GM23338 (cell line): ENCODE measurements around the gene LSM14B. TPM values are rescaled to one million over a fixed set of nuclear protein-coding genes. Genes with fewer than 3 reads are reported as not detected.

Source experiments
- ATAC-seq: fragments of 200-7000 bp; cut with Tn5 transposase; 3 replicates; pipeline ENCODE4 v1.9.1; 2020
- DNase-seq: peaks from one replicate; pipeline ENCODE4 v3.0.0-alpha.2; 2015; ENCODE audit warnings: low spot score
- H2AFZ ChIP-seq: fragments of 200-600 bp; sonication (generic); 2 replicates; pipeline ENCODE4 v1.8.0; 2016; ENCODE audit warnings: antibody characterized with exemption, mild to moderate bottlenecking, moderate library complexity
- H3F3A ChIP-seq: fragments of 200-600 bp; sonication (generic); replicated peaks from 2 replicates; pipeline ENCODE4 v1.8.0; 2017; ENCODE audit warnings: antibody characterized with exemption, mixed run types, low read depth
- H3K27ac ChIP-seq: fragments of 200-600 bp; sonication (generic); 2 replicates; pipeline ENCODE4 v1.6.1; 2016; ENCODE audit warnings: low read depth
- H3K27me3 ChIP-seq: fragments of 200-600 bp; sonication (generic); 2 replicates; pipeline ENCODE4 v1.8.0; 2016; ENCODE audit warnings: mild to moderate bottlenecking, mixed run types, moderate library complexity; ENCODE audit not compliant: insufficient read depth
- H3K36me3 ChIP-seq: fragments of 200-600 bp; sonication (generic); 2 replicates; pipeline ENCODE4 v1.8.0; 2016; ENCODE audit warnings: mild to moderate bottlenecking; ENCODE audit not compliant: insufficient read depth
- H3K4me1 ChIP-seq: fragments of 200-600 bp; sonication (generic); 2 replicates; pipeline ENCODE4 v1.8.0; 2016; ENCODE audit warnings: mild to moderate bottlenecking, moderate library complexity; ENCODE audit not compliant: insufficient read depth
- H3K4me2 ChIP-seq: fragments of 200-600 bp; sonication (generic); 2 replicates; pipeline ENCODE4 v1.7.1; 2017; ENCODE audit warnings: mixed run types
- H3K4me3 ChIP-seq: fragments of 200-600 bp; sonication (generic); 2 replicates; pipeline ENCODE4 v1.6.1; 2016; ENCODE audit warnings: mixed run types
- H3K79me2 ChIP-seq: fragments of 200-600 bp; sonication (generic); replicated peaks from 2 replicates; pipeline ENCODE4 v1.8.0; 2017; ENCODE audit warnings: mild to moderate bottlenecking; ENCODE audit not compliant: insufficient read depth
- H3K9me2 ChIP-seq: fragments of 200-600 bp; sonication (generic); 2 replicates; pipeline ENCODE4 v1.8.0; 2017; ENCODE audit not compliant: insufficient read depth
- H4K20me1 ChIP-seq: fragments of 200-600 bp; sonication (generic); replicated peaks from 2 replicates; pipeline ENCODE4 v1.8.0; 2017; ENCODE audit warnings: mild to moderate bottlenecking; ENCODE audit not compliant: insufficient read depth
- H3K27ac Mint-ChIP-seq: 2 replicates; pipeline ENCODE4 v1.8.0; 2020; ENCODE audit warnings: inconsistent platforms, mild to moderate bottlenecking, moderate library complexity, mixed read lengths
- H3K27me3 Mint-ChIP-seq: 3 replicates; pipeline ENCODE4 v1.8.0; 2022; ENCODE audit warnings: low read depth, mild to moderate bottlenecking, moderate library complexity, mixed read lengths, inconsistent platforms; ENCODE audit not compliant: insufficient read depth, poor library complexity
- H3K36me3 Mint-ChIP-seq: 3 replicates; pipeline ENCODE4 v1.8.0; 2021; ENCODE audit warnings: low read depth, mild to moderate bottlenecking, inconsistent platforms, moderate library complexity, mixed read lengths
- H3K4me1 Mint-ChIP-seq: 3 replicates; pipeline ENCODE4 v1.8.0; 2020; ENCODE audit warnings: mild to moderate bottlenecking, inconsistent platforms, mixed read lengths
- H3K4me3 Mint-ChIP-seq: 3 replicates; pipeline ENCODE4 v1.8.0; 2021; ENCODE audit warnings: moderate library complexity, mild to moderate bottlenecking, inconsistent platforms, mixed read lengths
- H3K9me3 Mint-ChIP-seq: 3 replicates; pipeline ENCODE4 v1.8.0; 2020; ENCODE audit warnings: moderate library complexity, mild to moderate bottlenecking, inconsistent platforms, mixed read lengths
- CREB1 ChIP-seq: fragments of 250-450 bp; sonication (Bioruptor Pico); IDR thresholded peaks from 2 replicates; pipeline ENCODE4 v1.5.0; 2020; ENCODE audit warnings: low read depth, mild to moderate bottlenecking, moderate library complexity
- ETS1 ChIP-seq: IDR thresholded peaks from 2 replicates; pipeline ENCODE4 v1.6.1; 2016; ENCODE audit warnings: antibody characterized with exemption
- EZH2 ChIP-seq: fragments of 200-600 bp; sonication (generic); IDR thresholded peaks from one replicate; pipeline ENCODE4 v1.8.0; 2017; ENCODE audit warnings: antibody characterized with exemption, mild to moderate bottlenecking, low read depth; ENCODE audit not compliant: unreplicated experiment
- NANOG ChIP-seq: IDR thresholded peaks from 2 replicates; pipeline ENCODE4 v1.6.1; 2016; ENCODE audit warnings: antibody characterized with exemption, borderline replicate concordance
- POLR2AphosphoS5 ChIP-seq: IDR thresholded peaks from 2 replicates; pipeline ENCODE4 v1.6.1; 2016; ENCODE audit warnings: antibody characterized with exemption, low read depth
- REST ChIP-seq: IDR thresholded peaks from one replicate; pipeline ENCODE4 v1.6.1; 2018; ENCODE audit warnings: antibody characterized with exemption; ENCODE audit not compliant: unreplicated experiment
- ZNF114 ChIP-seq: fragments of 250-450 bp; sonication (Bioruptor Pico); IDR thresholded peaks from 2 replicates; pipeline ENCODE4 v1.5.0; 2020; ENCODE audit warnings: mild to moderate bottlenecking, moderate library complexity
- ZNF331 ChIP-seq: fragments of 250-450 bp; sonication (Bioruptor Pico); IDR thresholded peaks from 2 replicates; pipeline ENCODE4 v1.5.0; 2020; ENCODE audit warnings: low read depth, mild to moderate bottlenecking, moderate library complexity
- polyA plus RNA-seq: library from polyadenylated mRNA; unstranded; fragments of >200 nt; fragmentation: Nextera tagmentation; extraction: Ambion mirVana; gene quantifications from 2 replicates; pipeline ENCODE4 v1.2.1, GENCODE V29; 2016
- total RNA-seq: library from RNA; depleted of rRNA; stranded (reverse); fragments of >200 nt; shearing (Covaris generic); gene quantifications from 2 replicates; pipeline ENCODE4 v1.2.3, GENCODE V29; 2014
- TF ChIP-seq, protein P1 (sequence below), 2 experiments: fragments of 200-600 bp in 1 of 2; sonication (generic) in 1 of 2; conservative IDR thresholded peaks; 2 replicates each; pipeline versions ENCODE4 v1.5.1 to v1.6.1; 2016 to 2017; ENCODE audit warnings: antibody characterized with exemption in 2 of 2, low read depth in 2 of 2, mild to moderate bottlenecking in 2 of 2, moderate library complexity in 1 of 2
- TF ChIP-seq, protein P2 (sequence below): fragments of 250-450 bp; sonication (Bioruptor Pico); IDR thresholded peaks from 2 replicates; pipeline ENCODE4 v1.5.0; 2020; ENCODE audit warnings: mild to moderate bottlenecking, moderate library complexity

The LSM14B gene
- total and polyA plus RNA-seq, 2 experiments from 2014 or later: 9.6 to 55.7 TPM

DNA sequence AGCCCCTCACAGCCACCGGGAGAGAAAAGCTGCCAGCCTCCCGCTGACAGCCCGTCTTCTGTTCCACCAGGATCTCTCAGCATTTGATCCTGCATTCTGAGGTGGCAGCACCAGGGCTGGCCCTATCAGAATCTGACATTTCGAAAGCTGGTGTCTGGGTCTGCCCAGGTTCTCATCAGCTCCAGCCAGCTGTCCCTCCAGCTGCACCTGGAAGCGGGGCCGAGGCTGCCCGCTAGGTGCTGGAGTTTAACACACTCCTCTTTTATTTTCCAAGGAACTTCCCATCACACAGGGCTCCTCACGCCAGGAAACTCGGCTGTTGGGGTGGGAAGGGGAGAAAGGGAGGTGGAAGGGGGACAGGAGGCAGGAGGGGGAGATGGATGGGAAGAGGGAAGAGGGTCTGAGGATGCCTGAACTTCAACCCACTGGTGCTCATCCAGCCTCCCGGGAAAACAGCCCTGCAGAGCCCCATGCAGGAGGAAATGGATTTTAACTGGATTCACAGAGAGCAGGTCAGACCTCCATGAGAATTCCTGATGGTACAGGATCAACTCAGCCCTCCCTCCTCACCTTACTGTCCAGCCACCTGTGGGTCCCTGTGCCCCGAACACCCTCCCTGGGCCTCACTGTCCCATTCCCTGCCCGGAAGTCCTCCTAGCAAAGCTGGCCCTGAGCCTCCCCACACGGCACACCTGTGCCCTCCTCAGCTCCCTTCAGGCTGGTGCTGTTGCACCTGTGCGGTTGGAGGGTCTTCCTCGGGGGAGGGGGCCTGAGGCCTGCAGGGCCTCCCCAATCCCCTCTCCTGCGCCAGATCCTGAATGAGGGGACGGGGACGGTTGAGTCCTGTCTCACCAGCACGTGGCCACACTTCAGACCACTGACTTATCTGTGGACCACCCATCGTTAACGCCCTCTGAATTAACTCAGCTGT, 3.9 kb upstream of the LSM14B start:
- Histone ChIP-seq H4K20me1 (peaks cover 2% of the 10 kb centered on the region), H3K36me3 (no peaks in the 10 kb centered on the region), H3K27me3 (no peaks in the 10 kb centered on the region), H3K4me3 (no peak overlapping the region), H3K79me2 (peaks cover 5% of the 10 kb centered on the region), H3K4me2 (no peak overlapping the region), H3K9me2 (no peaks in the 10 kb centered on the region), H3F3A (peaks cover 13% of the 10 kb centered on the region; the same call in 1 of the 2 replicates), H2AFZ (no peak overlapping the region), H3K4me1 (peaks cover 8% of the 10 kb centered on the region), H3K27ac (no peak overlapping the region)
- Mint-ChIP-seq H3K27ac (no peak overlapping the region), H3K9me3 (no peaks in the 10 kb centered on the region; the same call in 2 of the 3 replicates), H3K4me3 (no peak overlapping the region), H3K4me1 (peaks cover 29% of the 10 kb centered on the region), H3K27me3 (peaks cover 13% of the 10 kb centered on the region), H3K36me3 (peaks cover 2% of the 10 kb centered on the region; the same call in 1 of the 3 replicates)
- TF ChIP-seq, protein P1, sequence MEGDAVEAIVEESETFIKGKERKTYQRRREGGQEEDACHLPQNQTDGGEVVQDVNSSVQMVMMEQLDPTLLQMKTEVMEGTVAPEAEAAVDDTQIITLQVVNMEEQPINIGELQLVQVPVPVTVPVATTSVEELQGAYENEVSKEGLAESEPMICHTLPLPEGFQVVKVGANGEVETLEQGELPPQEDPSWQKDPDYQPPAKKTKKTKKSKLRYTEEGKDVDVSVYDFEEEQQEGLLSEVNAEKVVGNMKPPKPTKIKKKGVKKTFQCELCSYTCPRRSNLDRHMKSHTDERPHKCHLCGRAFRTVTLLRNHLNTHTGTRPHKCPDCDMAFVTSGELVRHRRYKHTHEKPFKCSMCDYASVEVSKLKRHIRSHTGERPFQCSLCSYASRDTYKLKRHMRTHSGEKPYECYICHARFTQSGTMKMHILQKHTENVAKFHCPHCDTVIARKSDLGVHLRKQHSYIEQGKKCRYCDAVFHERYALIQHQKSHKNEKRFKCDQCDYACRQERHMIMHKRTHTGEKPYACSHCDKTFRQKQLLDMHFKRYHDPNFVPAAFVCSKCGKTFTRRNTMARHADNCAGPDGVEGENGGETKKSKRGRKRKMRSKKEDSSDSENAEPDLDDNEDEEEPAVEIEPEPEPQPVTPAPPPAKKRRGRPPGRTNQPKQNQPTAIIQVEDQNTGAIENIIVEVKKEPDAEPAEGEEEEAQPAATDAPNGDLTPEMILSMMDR (conservative IDR thresholded peaks at IDR 0.05; ENCODE audit: low read depth in 2 of 2): no peak
- TF ChIP-seq ZNF331 (no peak), POLR2AphosphoS5 (no peak), ZNF114 (CRISPR knock-in tag) (no peak), NANOG (no peak), EZH2 (no peak), REST (no peak), CREB1 (CRISPR knock-in tag) (no peak), ETS1 (no peak)
- TF ChIP-seq, protein P2, sequence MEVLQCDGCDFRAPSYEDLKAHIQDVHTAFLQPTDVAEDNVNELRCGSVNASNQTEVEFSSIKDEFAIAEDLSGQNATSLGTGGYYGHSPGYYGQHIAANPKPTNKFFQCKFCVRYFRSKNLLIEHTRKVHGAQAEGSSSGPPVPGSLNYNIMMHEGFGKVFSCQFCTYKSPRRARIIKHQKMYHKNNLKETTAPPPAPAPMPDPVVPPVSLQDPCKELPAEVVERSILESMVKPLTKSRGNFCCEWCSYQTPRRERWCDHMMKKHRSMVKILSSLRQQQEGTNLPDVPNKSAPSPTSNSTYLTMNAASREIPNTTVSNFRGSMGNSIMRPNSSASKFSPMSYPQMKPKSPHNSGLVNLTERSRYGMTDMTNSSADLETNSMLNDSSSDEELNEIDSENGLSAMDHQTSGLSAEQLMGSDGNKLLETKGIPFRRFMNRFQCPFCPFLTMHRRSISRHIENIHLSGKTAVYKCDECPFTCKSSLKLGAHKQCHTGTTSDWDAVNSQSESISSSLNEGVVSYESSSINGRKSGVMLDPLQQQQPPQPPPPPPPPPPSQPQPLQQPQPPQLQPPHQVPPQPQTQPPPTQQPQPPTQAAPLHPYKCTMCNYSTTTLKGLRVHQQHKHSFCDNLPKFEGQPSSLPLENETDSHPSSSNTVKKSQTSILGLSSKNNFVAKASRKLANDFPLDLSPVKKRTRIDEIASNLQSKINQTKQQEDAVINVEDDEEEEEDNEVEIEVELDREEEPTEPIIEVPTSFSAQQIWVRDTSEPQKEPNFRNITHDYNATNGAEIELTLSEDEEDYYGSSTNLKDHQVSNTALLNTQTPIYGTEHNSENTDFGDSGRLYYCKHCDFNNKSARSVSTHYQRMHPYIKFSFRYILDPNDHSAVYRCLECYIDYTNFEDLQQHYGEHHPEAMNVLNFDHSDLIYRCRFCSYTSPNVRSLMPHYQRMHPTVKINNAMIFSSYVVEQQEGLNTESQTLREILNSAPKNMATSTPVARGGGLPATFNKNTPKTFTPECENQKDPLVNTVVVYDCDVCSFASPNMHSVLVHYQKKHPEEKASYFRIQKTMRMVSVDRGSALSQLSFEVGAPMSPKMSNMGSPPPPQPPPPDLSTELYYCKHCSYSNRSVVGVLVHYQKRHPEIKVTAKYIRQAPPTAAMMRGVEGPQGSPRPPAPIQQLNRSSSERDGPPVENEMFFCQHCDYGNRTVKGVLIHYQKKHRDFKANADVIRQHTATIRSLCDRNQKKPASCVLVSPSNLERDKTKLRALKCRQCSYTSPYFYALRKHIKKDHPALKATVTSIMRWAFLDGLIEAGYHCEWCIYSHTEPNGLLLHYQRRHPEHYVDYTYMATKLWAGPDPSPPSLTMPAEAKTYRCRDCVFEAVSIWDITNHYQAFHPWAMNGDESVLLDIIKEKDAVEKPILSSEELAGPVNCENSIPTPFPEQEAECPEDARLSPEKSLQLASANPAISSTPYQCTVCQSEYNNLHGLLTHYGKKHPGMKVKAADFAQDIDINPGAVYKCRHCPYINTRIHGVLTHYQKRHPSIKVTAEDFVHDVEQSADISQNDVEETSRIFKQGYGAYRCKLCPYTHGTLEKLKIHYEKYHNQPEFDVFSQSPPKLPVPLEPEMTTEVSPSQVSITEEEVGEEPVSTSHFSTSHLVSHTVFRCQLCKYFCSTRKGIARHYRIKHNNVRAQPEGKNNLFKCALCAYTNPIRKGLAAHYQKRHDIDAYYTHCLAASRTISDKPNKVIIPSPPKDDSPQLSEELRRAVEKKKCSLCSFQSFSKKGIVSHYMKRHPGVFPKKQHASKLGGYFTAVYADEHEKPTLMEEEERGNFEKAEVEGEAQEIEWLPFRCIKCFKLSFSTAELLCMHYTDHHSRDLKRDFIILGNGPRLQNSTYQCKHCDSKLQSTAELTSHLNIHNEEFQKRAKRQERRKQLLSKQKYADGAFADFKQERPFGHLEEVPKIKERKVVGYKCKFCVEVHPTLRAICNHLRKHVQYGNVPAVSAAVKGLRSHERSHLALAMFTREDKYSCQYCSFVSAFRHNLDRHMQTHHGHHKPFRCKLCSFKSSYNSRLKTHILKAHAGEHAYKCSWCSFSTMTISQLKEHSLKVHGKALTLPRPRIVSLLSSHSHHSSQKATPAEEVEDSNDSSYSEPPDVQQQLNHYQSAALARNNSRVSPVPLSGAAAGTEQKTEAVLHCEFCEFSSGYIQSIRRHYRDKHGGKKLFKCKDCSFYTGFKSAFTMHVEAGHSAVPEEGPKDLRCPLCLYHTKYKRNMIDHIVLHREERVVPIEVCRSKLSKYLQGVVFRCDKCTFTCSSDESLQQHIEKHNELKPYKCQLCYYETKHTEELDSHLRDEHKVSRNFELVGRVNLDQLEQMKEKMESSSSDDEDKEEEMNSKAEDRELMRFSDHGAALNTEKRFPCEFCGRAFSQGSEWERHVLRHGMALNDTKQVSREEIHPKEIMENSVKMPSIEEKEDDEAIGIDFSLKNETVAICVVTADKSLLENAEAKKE (CRISPR knock-in tag): no peak
- no peak for ATAC-seq
- no peak for DNase-seq
